CD4-positive, alpha-beta memory T cell (primary cell): ENCODE data around the gene ITGBL1. TPM values are rescaled to one million over a fixed set of nuclear protein-coding genes. Genes with fewer than 3 reads are reported as not detected.

Experiments used
- CTCF ChIA-PET: fragments of 350-600 bp; sonication (Branson Sonifier 250); formaldehyde crosslinking; loops from one replicate; lab custom pipeline; 2021; ENCODE audit warnings: inconsistent platforms; ENCODE audit not compliant: partially characterized antibody; lab: Charles Lee
- POLR2A ChIA-PET: fragments of 350-600 bp; sonication (Branson Sonifier 250); formaldehyde crosslinking; loops from one replicate; lab custom pipeline; 2021; ENCODE audit not compliant: partially characterized antibody; lab: Charles Lee
- DNase-seq, 5 donors: peaks; one replicate each; pipeline versions ENCODE4 v3.0.0 to v3.0.0-alpha.2; 2020 to 2022; ENCODE audit warnings: mixed read lengths in 1 of 5
- H3K27ac ChIP-seq: one replicate; pipeline ENCODE4 v1.7.0; 2013; ENCODE audit warnings: low read depth, low read length
- H3K27me3 ChIP-seq: 2 replicates; pipeline ENCODE4 v1.7.0; 2013; ENCODE audit warnings: mild to moderate bottlenecking, low read length, moderate library complexity; ENCODE audit not compliant: insufficient read depth
- H3K36me3 ChIP-seq: 2 replicates; pipeline ENCODE4 v1.7.0; 2013; ENCODE audit warnings: mild to moderate bottlenecking, low read length, moderate library complexity; ENCODE audit not compliant: insufficient read depth
- H3K4me1 ChIP-seq: 2 replicates; pipeline ENCODE4 v1.7.0; 2013; ENCODE audit warnings: mild to moderate bottlenecking, low read length, moderate library complexity; ENCODE audit not compliant: insufficient read depth
- H3K4me3 ChIP-seq, 2 donors: one replicate each; pipeline ENCODE4 v1.7.0; 2013; ENCODE audit warnings: low read length in 2 of 2, mild to moderate bottlenecking in 1 of 2
- H3K9me3 ChIP-seq, 2 donors: one replicate each; pipeline ENCODE4 v1.7.0; 2013; ENCODE audit warnings: low read length in 2 of 2, control low read depth in 1 of 2; ENCODE audit not compliant: control insufficient read depth in 1 of 2
- H3K27ac Mint-ChIP-seq, 7 donors: one replicate each; pipeline ENCODE4 v1.8.0; 2020 to 2021; ENCODE audit warnings: mixed read lengths in 7 of 7, mild to moderate bottlenecking in 6 of 7, inconsistent platforms in 3 of 7, moderate library complexity in 3 of 7
- H3K27me3 Mint-ChIP-seq, 2 donors: one replicate each; pipeline ENCODE4 v1.8.0; 2020 to 2021; ENCODE audit warnings: mixed read lengths in 2 of 2
- H3K36me3 Mint-ChIP-seq, 2 donors: one replicate each; pipeline ENCODE4 v1.8.0; 2020 to 2021; ENCODE audit warnings: mixed read lengths in 2 of 2, inconsistent platforms in 1 of 2, mild to moderate bottlenecking in 1 of 2
- H3K4me1 Mint-ChIP-seq, 4 donors: one replicate each; pipeline ENCODE4 v1.8.0; 2020 to 2021; ENCODE audit warnings: mixed read lengths in 4 of 4, mild to moderate bottlenecking in 1 of 4
- H3K4me3 Mint-ChIP-seq, 8 donors: one replicate each; pipeline ENCODE4 v1.8.0; 2020 to 2021; ENCODE audit warnings: mixed read lengths in 8 of 8, mild to moderate bottlenecking in 7 of 8, moderate library complexity in 6 of 8, inconsistent platforms in 3 of 8
- H3K9me3 Mint-ChIP-seq, 8 donors: one replicate each; pipeline ENCODE4 v1.8.0; 2020 to 2021; ENCODE audit warnings: mixed read lengths in 8 of 8, mild to moderate bottlenecking in 5 of 8, inconsistent platforms in 3 of 8, moderate library complexity in 1 of 8
- intact Hi-C: fragments of 100-400 bp; cut with micrococcal nuclease; formaldehyde crosslinking; loops from one replicate; pipeline ENCODE4 v1.15.1; 2023
- polyA plus RNA-seq, 2 donors: library from polyadenylated mRNA; unstranded; fragments of 300-500 nt; fragmentation: Illumina TruSeq; gene quantifications; one replicate each; pipeline ENCODE4 v1.2.3, GENCODE V29; 2021
- total RNA-seq, 2 experiments: library from RNA; stranded (reverse); gene quantifications; one replicate each; pipeline ENCODE4 v1.2.3, GENCODE V29; 2021

ITGBL1 gene
- total and polyA plus RNA-seq, 4 experiments from 2014 or later, result not detected

GRCh38 chr13:101555610-101556009 lies 103.1 kb downstream of the ITGBL1 start:
- CTCF ChIA-PET, result interaction anchor here (1.8 kb wide), 1 partner anchor 9 kb away, joined by 5 read pairs; no protein-coding TSS in a partner anchor
- intact Hi-C loops, result no loop called here
- no peaks in the 10 kb centered on the region for H3K36me3 Mint-ChIP-seq
- Histone ChIP-seq H3K36me3 (no peaks in the 10 kb centered on the region), H3K27me3 (no peaks in the 10 kb centered on the region), H3K9me3 (no peaks in the 10 kb centered on the region), H3K4me3 (no peak overlapping the region), H3K27ac (no peak overlapping the region), H3K4me1 (no peaks in the 10 kb centered on the region)
- no peaks in the 10 kb centered on the region for H3K4me1 Mint-ChIP-seq
- H3K27me3 Mint-ChIP-seq, result peaks cover 3% of the 10 kb centered on the region in 2 donors
- H3K9me3 Mint-ChIP-seq, result peaks cover 0 to 1% (median 0%) of the 10 kb centered on the region in 8 donors
- no peak overlapping the region for H3K27ac Mint-ChIP-seq
- DNase-seq, result no peak
- POLR2A ChIA-PET, result no interaction called here
- H3K4me3 Mint-ChIP-seq, result no peak overlapping the region

DNA sequence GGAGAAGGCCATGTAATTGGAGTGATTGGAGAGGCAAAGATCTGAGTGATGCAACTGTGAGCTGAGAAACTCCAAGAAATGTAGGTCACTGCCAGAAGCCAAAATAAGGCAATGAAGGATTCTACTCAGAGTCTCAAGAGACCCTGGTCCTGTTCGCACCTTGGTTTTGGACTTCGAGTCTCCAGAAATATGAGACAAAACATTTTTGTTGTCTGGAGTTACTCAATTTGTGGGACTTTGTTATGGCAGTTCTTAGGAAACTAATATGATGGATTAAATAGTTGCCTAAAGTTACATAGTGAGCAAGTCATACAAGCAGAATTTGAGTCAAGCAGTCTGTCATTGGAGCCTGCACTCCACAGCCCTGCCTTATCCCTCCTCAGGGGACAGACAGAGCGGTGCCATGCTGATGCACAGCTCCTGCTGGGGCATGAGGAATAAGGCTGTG lies 104.2 kb downstream of the ITGBL1 start:
- Mint-ChIP-seq H3K4me1 (no peaks in the 10 kb centered on the region), H3K9me3 (peaks cover 0 to 2% (median 0%) of the 10 kb centered on the region in 8 donors), H3K27ac (no peak overlapping the region), H3K27me3 (peaks cover 3 to 7% of the 10 kb centered on the region in 2 donors), H3K36me3 (no peaks in the 10 kb centered on the region), H3K4me3 (no peak overlapping the region)
- ChIA-PET CTCF (interaction anchor here (1.8 kb wide), 1 partner anchor 10 kb away, joined by 5 read pairs; no protein-coding TSS in a partner anchor), POLR2A (no interaction called here)
- no peak for DNase-seq
- Histone ChIP-seq H3K36me3 (no peaks in the 10 kb centered on the region), H3K27ac (no peak overlapping the region), H3K27me3 (no peaks in the 10 kb centered on the region), H3K4me3 (no peak overlapping the region), H3K9me3 (no peaks in the 10 kb centered on the region), H3K4me1 (no peaks in the 10 kb centered on the region)
- intact Hi-C loops, result no loop called here

GRCh38 chr13:101565317-101565716 lies 112.8 kb downstream of the ITGBL1 start:
- POLR2A ChIA-PET, result no interaction called here

DNA sequence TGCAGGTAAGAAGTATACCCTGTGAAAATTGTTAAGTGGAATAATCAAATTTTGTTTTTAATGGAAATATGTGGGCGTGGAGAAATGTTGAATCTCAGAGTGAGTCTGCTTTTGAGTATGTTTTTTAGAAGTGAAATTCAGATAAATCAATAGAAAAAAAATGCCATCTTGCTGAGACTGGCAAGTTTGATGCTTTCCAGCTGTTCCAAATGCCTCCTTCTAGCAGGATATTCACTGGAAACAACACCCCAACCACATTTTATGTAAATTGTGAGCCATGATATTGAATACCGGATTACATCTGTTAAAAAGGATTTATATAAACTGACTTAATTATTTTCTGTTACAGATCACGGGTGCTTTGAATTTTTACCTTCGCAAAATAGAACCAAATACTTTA lies 115.4 kb downstream of the ITGBL1 start:
- ChIA-PET POLR2A (no interaction called here), CTCF (no interaction called here)
- peaks cover 0 to 3% (median 0%) of the 10 kb centered on the region in 4 donors for H3K4me1 Mint-ChIP-seq
- intact Hi-C loops, result no loop called here
- no peak for DNase-seq
- peaks cover 0 to 1% (median 0%) of the 10 kb centered on the region in 8 donors for H3K9me3 Mint-ChIP-seq
- no peak overlapping the region for H3K27ac Mint-ChIP-seq
- no peaks in the 10 kb centered on the region for H3K4me1 ChIP-seq
- H3K27me3 Mint-ChIP-seq, result no peaks in the 10 kb centered on the region
- no peaks in the 10 kb centered on the region for H3K36me3 ChIP-seq
- H3K36me3 Mint-ChIP-seq, result no peaks in the 10 kb centered on the region
- no peak overlapping the region for H3K4me3 ChIP-seq
- no peak overlapping the region for H3K4me3 Mint-ChIP-seq
- no peaks in the 10 kb centered on the region for H3K9me3 ChIP-seq
- H3K27me3 ChIP-seq, result no peaks in the 10 kb centered on the region
- no peak overlapping the region for H3K27ac ChIP-seq

More at GRCh38 chr13:101565317-101565716, 112.8 kb downstream of the ITGBL1 start:
- Histone ChIP-seq H3K27me3 (no peaks in the 10 kb centered on the region), H3K4me1 (no peaks in the 10 kb centered on the region), H3K4me3 (no peak overlapping the region), H3K9me3 (no peaks in the 10 kb centered on the region), H3K27ac (no peak overlapping the region), H3K36me3 (no peaks in the 10 kb centered on the region)
- Mint-ChIP-seq H3K36me3 (no peaks in the 10 kb centered on the region), H3K27me3 (peaks cover 0 to 4% of the 10 kb centered on the region in 2 donors), H3K4me1 (no peaks in the 10 kb centered on the region), H3K27ac (no peak overlapping the region), H3K9me3 (peaks cover 0 to 3% (median 0%) of the 10 kb centered on the region in 8 donors), H3K4me3 (no peak overlapping the region)
- CTCF ChIA-PET, result no interaction called here
- intact Hi-C loops, result no loop called here
- no peak for DNase-seq

DNA sequence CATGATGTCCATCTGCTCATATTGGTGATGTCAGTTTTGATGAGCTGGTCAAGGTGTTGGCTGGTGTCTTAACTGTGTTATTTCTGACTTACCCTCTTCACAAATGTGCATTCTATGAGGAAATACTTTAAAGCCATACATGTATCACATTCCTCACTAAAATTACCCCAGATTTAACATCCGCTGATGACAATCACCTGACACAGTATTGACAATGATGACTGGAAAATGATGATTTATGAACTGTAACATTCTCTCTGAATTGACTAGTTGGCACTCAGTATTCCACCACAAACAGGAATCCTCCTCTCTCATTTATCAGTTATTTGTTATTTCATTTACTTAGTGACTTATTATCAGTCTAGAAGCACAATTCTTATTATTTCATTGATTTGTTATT lies 117.3 kb downstream of the ITGBL1 start:
- H3K36me3 ChIP-seq, result no peaks in the 10 kb centered on the region
- intact Hi-C loops, result no loop called here
- Mint-ChIP-seq H3K9me3 (peaks cover 0 to 1% (median 0%) of the 10 kb centered on the region in 8 donors), H3K27me3 (no peaks in the 10 kb centered on the region), H3K4me1 (peaks cover 0 to 3% (median 0%) of the 10 kb centered on the region in 4 donors), H3K36me3 (no peaks in the 10 kb centered on the region), H3K4me3 (no peak overlapping the region), H3K27ac (no peak overlapping the region)
- no peaks in the 10 kb centered on the region for H3K9me3 ChIP-seq
- CTCF ChIA-PET, result no interaction called here
- no peak overlapping the region for H3K4me3 ChIP-seq
- H3K27me3 ChIP-seq, result no peaks in the 10 kb centered on the region
- H3K27ac ChIP-seq, result no peak overlapping the region
- H3K4me1 ChIP-seq, result no peaks in the 10 kb centered on the region
- DNase-seq, result no peak
- POLR2A ChIA-PET, result no interaction called here

GRCh38 chr13:101570410-101570809 lies 117.9 kb downstream of the ITGBL1 start:
- Mint-ChIP-seq H3K27me3 (no peaks in the 10 kb centered on the region), H3K4me1 (peaks cover 0 to 3% (median 0%) of the 10 kb centered on the region in 4 donors), H3K4me3 (no peak overlapping the region), H3K36me3 (no peaks in the 10 kb centered on the region), H3K9me3 (peaks cover 0 to 1% (median 0%) of the 10 kb centered on the region in 8 donors), H3K27ac (no peak overlapping the region)
- no peak overlapping the region for H3K4me3 ChIP-seq
- H3K27me3 ChIP-seq, result no peaks in the 10 kb centered on the region
- H3K36me3 ChIP-seq, result no peaks in the 10 kb centered on the region
- H3K9me3 ChIP-seq, result no peaks in the 10 kb centered on the region
- H3K4me1 ChIP-seq, result no peaks in the 10 kb centered on the region
- POLR2A ChIA-PET, result no interaction called here
- CTCF ChIA-PET, result no interaction called here
- intact Hi-C loops, result no loop called here
- no peak for DNase-seq
- no peak overlapping the region for H3K27ac ChIP-seq

DNA sequence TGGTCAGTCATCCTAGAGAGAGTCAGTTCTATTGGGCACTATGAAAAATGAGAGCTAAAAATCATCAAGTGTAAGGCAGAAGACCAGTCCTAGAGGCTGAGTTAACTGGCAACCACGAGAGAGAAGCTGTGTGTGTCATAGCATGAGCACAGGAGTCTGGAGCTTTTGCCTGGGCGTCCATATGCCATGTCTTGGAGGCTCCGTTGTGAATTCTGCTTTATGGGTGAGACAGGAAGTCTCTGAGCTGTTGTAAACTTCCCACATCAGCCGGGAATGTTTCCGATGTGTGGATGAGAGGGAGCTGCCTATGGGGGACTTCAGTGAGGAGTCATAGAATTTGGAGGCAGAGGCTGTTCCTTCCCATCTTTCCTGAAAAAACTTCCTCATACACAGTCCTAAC lies 120.0 kb downstream of the ITGBL1 start:
- Mint-ChIP-seq H3K36me3 (no peaks in the 10 kb centered on the region), H3K27ac (no peak overlapping the region), H3K4me3 (no peak overlapping the region), H3K9me3 (no peaks in the 10 kb centered on the region), H3K4me1 (peaks cover 0 to 3% (median 0%) of the 10 kb centered on the region in 4 donors), H3K27me3 (peaks cover 0 to 1% of the 10 kb centered on the region in 2 donors)
- ChIA-PET CTCF (no interaction called here), POLR2A (interaction anchor here (0.6 kb wide), 1 partner anchor 1429 kb away, joined by 3 read pairs; no protein-coding TSS in a partner anchor)
- DNase-seq, result no peak
- H3K4me3 ChIP-seq, result no peak overlapping the region
- H3K4me1 ChIP-seq, result no peaks in the 10 kb centered on the region
- no peak overlapping the region for H3K27ac ChIP-seq
- intact Hi-C loops, result no loop called here
- H3K36me3 ChIP-seq, result no peaks in the 10 kb centered on the region
- no peaks in the 10 kb centered on the region for H3K9me3 ChIP-seq
- H3K27me3 ChIP-seq, result no peaks in the 10 kb centered on the region
